GM18499 (cell line): ENCODE measurements around the gene KCNN3.

ENCODE experiments used
- ATAC-seq: cut with Tn5 transposase; IDR thresholded peaks from one replicate; pipeline ENCODE4 v1.9.1; 2021; ENCODE audit warnings: moderate number of reproducible peaks; ENCODE audit not compliant: insufficient read depth, unreplicated experiment

The KCNN3 gene

DNA sequence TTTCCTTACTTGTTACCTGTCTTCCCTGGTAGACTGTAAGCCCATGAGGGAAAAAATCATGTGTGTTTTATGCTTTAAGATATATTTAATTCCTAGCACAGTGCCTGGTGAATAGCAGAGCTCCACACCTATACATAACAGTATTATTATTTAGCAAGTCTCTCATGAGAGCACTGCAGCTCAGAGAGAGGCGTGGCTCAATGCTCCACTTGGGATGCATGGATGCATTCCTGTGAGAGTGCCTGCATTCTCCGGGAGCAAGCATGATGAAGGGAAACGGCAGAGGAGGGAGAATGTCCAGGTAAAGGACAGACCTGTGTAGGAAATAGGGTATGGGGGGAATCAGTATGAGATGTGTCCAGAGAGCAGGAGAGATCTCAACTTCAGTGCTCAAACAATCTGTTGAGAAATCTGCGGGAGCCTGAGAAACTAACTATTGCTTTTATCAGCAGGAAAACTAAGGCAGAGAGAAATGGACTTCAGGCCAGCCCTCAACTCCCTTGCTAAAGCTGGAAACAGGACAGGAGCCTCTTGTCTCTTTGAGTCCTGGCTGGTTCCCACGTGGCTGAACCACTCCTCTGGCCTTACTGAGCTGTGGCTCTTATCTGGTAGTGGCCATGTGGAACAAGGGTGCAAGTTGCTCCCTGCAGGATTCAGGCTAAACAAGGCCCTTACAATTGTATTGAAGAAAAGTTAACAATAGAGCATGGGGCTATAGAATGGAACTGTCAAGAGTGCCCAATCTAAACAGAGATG, 113.1 kb downstream of the KCNN3 start:
- no peak for ATAC-seq

DNA sequence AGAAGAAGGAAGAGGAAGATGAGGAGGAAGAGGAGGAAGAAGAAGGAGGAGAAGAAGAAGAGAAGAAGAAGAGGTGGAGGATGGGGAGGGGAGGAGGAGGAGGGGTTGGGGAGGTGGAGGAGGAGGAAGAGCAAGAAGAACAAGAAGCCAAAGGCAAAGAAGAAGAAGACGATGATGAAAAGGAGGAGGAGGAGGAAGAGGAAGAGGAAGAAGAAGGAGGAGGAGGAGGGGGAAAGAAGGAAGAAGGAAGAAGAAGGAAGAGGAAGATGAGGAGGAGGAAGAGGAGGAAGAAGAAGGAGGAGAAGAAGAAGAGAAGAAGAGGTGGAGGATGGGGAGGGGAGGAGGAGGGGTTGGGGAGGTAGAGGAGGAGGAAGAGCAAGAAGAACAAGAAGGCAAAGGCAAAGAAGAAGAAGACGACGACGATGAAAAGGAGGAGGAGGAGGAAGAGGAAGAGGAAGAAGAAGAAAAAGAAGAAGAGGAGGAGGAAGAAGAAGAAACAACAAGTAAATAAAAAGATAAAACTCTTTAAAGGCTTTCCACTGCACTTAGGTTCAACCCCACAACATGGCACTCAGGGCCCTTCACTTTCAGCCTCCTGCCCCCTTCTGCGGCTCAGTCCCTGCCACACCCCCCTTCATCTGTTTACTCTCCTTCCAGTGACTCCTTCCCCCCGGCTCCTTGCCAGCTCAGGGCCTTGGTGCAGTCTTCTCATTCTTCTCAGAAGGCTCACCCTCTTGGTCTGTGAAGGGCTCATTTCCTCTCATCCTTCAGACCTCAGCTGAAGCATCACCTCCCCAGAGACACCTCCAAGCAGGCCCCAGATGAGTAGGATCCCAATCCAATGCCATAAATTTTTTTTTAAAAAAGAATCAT, 114.0 kb downstream of the KCNN3 start:
- ATAC-seq: no peak

DNA sequence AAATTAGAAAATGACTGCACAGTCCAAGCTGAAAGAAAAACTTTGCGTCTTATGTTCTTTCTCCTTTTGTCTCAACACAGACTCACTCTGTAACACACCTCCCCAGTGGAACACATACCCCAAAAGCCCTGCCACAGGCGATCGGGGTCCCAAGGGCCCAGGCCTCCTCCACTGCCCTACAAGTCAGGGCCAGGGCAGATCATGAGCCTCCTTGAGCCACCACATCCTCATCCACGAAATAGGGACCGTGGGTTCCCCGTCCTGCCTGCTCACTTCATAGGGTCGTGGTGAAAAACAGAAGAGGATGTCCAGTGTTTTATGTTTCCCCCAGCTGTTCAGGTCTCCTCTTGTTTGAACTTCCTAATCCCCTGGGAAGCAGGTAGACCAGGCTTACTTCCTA, 116.7 kb downstream of the KCNN3 start:
- ATAC-seq: no peak

DNA sequence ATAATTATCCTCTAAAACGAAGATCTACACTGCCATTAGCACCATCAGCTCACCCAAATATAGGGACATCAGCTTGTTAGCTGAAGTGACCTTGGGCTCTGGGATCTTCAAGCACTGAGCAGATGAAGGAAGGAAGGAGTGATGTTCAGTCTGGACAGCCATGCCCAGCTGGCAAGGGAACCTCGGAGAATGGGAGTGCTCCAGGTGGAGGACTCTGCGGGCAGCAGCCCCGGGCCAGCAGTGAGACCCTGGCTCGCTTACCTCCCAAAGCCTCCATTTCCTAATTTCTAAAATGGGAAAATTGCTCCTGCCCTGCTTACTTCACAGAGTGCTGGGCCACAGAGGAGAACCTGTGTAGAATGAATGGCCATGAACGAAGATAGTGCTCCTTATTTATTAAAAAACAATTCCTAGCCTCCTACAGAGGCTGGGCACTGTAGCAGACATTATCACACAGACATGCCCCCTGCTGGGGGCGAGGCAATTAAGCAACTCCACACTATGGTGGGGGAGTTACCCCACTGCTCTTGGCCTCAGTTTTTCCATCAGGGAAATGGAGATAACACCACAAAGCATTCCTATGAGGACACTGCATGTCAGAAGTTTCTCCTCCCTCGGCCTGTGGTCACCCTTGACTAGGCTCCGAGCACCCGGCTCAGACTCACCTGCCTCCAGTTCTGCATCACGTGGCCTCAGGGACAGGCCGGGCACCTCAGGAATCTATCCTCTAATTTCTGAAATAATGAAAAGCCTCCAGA, 117.6 kb downstream of the KCNN3 start:
- no peak for ATAC-seq

DNA sequence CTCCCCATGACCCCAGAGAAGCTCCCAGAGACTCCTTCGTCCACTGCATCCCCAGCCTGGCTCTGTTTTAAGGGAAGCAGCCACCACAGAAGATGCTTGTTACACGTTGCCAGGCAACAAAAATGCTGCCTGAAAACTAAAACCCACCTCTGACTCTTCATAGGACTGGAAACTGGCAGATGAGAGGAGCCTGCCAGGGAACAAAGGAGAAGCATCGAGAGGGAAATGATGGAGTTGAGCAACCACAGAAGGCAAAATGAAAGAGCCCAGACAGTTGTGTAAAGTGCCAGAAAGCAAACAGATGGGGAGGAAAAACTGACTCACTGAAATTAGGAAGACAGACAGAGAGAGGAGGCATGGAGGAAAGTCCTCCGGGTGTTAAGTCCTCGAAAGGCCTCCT, 118.4 kb downstream of the KCNN3 start:
- ATAC-seq: no peak

DNA sequence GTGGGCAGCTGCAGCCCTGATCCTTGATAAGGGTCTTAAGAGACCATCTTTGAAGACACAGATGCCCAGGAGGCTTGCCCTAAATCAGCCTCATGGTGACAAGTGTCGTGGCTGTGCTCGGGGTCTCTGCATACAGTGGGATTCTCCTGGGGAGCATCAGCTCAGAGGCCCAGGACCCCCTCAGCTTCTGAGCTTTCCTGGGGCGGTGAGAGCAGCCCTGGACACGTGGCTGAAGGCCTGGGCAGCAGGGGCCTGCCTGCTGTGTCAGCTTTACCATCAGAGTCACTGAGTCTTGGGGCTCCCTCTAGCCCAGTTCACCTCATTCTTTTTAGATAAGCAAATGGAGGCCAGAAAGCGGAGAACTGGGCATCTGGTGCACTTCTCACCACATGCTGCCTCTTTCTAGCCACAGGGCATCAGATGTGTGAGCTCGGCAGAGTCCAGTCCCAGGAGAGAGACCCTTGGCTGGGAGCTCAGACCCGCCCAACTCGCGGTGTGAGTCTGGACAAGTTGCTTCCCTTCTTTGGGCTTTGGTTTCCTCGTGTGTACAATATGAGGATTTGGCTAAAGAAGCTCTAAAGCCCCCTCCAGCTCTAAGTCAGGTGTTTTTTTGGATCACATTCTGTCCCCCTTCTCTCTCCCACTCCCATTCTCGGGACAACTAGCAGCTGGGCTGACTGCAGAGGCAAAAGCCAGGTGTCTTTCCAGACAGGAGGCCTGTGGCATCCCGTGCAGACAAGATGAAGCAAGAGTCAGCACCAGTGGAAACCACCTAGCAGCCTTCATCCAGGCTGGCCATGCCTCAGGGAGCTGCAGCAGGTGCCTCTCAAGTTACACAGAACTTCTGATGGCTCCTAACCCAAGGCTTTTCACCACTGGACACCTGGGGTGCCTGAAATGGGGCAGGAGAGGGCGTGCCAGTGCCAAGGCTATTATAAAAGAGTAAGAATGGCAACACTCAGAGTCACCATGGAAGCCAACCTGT, 119.1 kb downstream of the KCNN3 start:
- ATAC-seq: no peak

DNA sequence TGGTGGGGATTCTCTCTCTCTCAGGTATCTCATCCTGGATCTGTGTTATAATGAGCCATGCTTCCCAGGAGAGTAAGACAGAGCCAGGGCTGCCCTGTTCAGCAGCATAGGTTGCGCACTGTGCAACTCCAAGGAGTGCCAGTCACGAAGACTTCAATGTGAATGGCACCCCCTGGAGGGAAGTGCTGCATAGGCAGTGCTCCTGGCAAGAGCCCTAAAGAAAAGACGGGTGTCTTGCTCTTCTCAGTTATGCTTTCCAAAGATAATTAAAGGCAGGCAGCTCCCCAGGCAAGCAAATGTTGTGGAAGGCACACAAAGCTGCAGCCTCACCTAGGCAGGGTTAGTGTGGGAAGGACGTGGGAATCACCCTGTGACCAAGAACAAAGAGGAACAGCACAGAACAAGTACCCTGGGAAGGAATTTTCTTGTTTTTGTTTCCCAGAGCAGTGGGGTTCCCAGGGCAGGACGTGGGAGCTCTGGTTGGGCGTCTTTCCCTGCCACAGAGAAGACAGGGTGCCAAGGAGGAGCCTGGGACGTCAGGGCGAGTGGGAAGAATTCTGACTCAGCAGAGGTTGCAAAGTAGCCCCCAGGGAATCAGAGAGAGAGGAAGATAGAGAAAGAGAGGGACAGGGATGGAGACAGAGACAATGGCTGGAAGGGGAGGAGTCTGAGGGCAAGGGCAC, 120.9 kb downstream of the KCNN3 start:
- ATAC-seq: no peak

DNA sequence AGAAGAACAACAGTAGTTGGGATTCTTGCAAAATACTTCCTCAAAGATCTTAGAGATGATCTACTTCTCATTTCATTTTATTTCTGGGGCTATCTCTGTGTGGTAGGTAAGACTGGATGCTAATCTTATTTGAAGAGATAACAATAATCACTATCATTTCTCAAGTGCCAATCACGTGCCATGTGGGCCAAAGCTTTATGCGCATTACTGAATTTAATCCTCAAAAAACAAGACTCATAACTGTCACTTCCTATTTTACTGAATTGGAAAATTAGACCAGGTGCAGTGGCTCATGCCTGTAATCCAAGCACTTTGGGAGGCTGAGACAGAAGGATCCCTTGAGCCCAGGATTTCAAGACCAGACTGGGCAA, 121.7 kb downstream of the KCNN3 start:
- no peak for ATAC-seq

DNA sequence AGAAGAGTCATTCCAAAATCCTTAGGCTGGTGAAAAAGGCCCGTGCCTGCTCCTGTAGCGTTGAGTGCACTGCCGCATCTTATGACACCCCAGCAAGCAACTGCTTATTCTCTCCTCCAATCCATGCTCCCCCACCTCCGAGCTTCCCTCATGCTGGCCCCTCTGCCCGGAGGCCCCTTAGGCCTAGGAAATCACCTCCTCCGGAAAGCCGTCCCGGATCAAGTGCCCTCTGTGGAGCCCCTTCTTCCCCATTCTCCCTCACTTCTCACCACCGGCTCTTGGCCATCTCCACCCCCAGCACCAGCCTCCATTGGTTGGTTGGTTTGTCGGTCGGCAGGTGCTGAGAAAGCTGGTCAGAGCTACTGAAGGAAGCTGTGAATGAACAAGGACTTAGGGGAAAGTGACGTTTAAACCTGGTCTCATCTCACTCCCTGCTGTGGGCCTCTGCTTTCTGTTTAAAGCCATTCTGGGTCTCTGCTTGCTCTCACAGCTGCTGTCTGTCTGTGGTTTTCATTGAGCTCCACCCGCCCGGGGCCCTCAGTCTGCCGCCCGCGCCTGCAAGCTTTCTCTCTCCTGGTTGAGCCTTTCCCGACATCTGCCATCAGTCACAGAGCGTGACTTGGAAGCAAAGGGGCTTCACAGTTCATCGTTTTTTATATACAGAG, 122.2 kb downstream of the KCNN3 start:
- peak; percentile 56 for ATAC-seq

DNA sequence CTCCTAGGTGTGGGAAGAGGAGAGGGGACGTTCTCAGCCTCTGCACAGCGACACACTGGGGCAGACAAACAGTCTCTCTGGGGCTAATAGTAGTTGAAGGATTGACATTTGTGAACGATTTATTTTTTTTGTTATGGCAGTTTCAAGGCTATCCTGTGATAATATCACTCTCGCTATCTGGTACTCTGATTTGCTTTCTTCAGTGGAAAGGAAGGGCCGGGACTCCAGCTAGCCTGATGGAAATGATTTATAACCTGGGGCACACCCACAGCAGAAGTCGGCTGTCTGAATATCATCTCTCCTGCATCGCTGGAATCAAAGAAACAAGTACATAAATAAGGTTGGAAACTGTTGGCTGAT, 122.7 kb downstream of the KCNN3 start:
- no peak for ATAC-seq

DNA sequence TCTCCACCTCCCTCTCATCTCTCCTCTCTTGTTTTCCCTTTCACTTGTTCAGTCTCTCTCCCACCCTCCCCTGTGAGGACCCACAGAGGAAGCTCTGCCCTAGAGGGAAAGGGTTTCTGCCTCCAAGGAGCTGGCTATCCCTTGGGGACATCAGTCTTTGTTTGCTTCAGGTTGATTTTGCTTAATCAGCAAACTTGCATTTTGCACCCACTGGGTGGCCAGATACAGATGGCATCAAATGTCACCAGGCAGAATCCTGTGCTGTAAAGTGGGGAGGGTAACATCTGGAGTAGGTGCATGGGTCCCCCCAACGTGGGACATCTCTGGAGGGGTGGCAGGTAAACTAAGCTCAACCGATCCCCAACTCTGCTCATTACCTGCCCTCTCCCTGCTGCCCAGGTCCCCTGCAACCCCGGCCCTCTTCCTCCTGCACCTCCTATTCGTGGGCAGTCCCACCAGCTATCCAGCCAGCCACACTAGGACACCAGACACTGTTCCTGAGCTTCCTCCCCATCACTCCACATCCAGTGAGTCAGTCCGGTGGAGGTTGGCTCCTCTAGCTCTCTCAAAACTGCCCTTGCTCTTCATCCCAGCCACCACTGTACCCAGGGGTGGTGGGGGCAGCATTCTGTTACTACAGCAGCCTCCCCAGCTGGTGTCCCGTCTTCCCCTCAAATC, 123.3 kb downstream of the KCNN3 start:
- no peak for ATAC-seq

DNA sequence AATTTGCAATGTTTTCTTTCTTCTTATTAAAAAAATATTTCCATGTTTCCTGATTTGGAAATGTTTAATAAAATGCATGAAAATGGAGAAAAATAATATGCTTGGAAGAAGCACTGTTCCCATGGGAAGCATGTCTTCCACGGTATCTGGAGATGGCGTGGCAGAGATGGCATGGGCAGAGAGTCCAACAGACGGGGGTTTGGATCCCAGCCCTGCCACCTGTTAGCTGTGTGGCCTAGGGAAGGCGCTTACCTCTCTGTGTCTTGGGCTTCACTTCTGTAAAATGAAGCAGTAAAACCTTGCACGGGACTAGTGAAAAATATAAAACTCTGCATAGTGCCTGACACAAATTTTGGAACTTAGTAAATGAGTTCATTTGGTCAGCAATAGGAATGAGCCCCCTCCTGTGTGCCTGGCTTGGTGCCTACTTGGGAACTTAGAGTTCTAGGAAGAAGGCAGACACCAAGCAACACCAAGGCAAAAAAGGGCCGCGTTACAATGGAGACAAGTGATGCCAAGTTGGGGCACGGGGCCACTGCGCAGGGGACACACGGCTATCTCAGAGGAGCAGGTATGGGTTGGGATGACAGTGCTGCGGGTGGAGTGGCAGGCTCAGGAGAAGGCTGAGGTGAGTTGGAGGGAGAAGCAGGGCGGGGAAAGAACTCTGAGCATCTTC, 124.2 kb downstream of the KCNN3 start:
- ATAC-seq: no peak

DNA sequence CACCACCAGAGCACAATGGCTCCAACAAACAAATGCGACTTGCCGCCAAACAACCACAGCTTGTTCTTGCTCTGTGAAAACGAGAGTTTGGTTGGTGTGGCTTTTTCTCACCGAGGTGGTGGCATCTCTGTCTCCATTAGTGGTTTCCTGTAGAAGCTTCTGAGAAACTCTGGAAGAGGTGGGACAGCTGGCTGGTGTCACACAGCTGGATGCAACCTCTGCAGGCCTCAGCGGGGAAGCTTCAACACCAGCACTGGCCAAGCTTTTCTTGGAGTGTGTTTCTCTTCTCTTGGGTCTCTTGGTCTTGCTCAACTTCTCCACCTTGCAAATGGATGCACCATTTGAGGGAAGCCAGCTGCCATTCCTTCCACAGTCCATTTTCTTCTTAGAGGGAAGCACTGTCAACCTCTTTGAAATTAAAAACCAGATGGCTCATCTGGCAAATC, 124.8 kb downstream of the KCNN3 start:
- ATAC-seq: no peak

DNA sequence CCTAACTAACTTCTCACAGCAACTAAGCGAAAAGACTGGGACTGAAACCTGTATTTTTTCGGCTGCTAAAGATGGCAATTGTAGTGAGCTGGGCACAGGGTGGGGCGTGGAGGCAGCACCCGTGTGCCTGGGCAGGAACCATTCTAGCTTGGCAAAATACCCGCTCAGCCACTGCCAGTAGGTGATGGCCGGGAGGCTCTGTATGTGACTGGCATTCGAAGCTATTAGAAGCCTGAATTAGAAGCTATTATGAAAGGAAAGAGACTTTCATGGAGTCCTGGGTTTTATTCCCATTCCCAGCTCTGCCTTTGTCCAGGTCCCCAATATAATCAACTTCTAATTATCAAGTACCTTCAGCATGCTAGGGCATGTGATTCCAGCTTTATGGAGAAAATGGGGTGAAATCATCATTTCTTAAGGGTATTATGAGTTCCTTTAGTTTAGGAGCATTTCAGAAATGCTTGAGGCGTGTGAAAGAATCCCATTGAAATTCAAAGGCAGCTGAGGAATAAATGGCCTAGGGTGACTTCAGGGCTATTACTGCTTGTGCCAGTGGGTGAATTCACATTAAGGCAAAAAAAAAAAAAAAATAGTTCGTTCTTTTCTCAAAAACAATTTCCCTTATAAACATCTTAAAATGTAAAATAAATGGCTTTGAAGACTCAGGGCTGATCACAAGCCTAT, 125.6 kb downstream of the KCNN3 start:
- ATAC-seq: no peak

DNA sequence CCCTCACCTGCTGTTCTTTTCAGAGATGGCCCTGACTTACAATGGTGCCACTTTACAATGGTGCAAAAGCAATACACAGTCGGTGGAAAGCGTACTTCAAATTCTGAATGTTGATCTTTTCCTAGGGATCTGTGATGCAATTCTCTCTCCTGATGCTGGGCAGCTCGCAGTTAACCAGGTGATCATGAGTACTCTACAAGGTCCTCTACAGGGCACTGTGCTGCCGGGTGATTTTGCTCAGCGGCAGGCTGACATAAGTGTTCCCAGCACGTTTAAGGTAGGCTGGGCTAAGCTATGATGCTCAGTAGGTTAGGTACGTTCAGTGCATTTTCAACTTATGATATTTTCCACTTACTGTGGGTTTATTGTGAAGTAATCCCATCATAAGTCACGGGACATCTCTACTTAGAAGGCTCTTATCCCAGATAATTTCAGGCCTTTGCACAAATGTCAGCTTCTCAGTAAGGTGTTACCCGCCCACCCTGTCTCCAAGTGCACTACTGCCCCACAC, 126.5 kb downstream of the KCNN3 start:
- no peak for ATAC-seq

DNA sequence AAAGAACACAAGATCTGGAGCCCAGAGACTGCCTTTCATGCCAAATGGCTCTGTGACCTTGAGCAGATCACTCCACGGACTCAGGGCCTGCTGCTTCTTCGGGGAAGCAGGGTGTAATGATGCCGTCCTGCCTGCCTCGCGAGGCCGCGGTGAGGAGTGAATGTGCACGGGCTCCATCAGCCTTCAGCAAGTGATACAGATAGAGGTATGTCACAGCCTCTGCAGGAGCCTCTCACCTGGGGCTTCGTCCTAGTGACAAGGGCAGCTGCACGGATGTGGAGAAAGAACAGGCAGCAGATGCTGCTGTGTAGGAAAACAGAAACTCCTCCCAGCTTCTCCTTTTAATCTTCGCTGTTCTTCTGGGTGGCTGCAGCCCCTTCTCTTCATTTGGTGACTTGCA, 127.5 kb downstream of the KCNN3 start:
- no peak for ATAC-seq
